Measurements from ENCODE around the gene RASL10A. TPM values are rescaled to one million over a fixed set of nuclear protein-coding genes. Genes with fewer than 3 reads are reported as not detected.

RASL10A gene
- total RNA-seq, 3 donors from 2014 or later, result 1.1 to 2.3 (median 1.4) TPM

- H3K36me3 ChIP-seq (ENCODE audit: low read depth), result peaks cover 4% of the 10 kb centered on the region
- intact Hi-C loops (cut with DNase I, micrococcal nuclease), result no loop called here
- no peak for ATAC-seq
Observed at GRCh38 chr22:29341849-29342127, 26.3 kb upstream of the RASL10A start.

DNA sequence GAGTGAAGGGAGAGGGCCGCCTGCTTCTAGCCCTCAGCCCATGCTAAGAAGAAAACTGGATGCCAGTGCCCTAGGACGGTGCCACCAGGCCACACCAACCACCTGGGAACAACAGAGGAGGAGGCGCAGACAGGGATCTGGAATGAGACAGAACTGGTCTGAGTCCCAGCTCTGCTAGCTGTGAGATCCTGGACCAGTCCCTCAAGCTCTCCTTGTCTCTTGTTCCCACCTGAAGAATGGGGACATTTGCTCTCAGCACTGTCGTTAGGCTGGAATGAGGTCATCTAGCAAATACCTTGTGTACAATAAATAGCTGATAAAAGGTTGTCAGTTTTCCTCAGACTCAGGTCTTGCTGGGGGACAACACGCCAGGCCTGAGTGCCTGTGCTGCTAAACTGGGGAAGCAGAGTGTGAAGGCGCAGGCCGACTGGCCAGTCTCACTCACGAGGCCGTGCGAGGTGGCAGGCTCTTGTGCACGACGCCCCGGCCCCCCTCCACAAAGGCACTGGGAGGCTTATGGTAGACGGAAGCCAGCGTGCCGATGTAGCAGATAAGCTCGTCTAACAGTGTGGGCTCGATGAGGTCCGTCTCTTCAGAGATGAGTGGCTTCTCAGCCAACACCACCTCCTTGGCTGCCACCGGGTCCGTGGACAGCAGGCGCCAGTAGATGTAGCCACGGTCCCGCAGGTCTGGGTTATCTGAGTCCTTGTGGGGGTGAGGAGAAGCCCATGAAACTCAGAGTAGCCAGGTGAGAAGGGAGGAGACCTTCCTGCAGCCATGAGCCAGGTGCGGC lies 25.8 kb upstream of the RASL10A start:
- Histone ChIP-seq H3K9me3 (no peaks in the 10 kb centered on the region), H3K4me1 (ENCODE audit: low read depth) (no peaks in the 10 kb centered on the region), H3K4me3 (no peak overlapping the region), H3K36me3 (ENCODE audit: low read depth) (peaks cover 4% of the 10 kb centered on the region)
- intact Hi-C loops (cut with DNase I, micrococcal nuclease), result no loop called here
- TF ChIP-seq CTCF (IDR thresholded peaks at IDR 0.05), result no peak
- no peak for ATAC-seq
- no peak for DNase-seq

More at GRCh38 chr22:29341849-29342127, 26.3 kb upstream of the RASL10A start:
- no peak for TF ChIP-seq CTCF (IDR thresholded peaks at IDR 0.05)
- Histone ChIP-seq H3K4me1 (ENCODE audit: low read depth) (no peaks in the 10 kb centered on the region), H3K4me3 (no peak overlapping the region), H3K9me3 (no peaks in the 10 kb centered on the region)
- DNase-seq, result no peak

GRCh38 chr22:29340566-29340965 lies 25.1 kb upstream of the RASL10A start:
- H3K4me1 ChIP-seq (ENCODE audit: low read depth), result no peaks in the 10 kb centered on the region
- H3K4me3 ChIP-seq, result no peak overlapping the region
- peaks cover 4% of the 10 kb centered on the region for H3K36me3 ChIP-seq (ENCODE audit: low read depth)
- ATAC-seq (no peak), DNase-seq (no peak)
- H3K9me3 ChIP-seq, result no peaks in the 10 kb centered on the region
- TF ChIP-seq CTCF (IDR thresholded peaks at IDR 0.05), result no peak
- intact Hi-C loops (cut with DNase I, micrococcal nuclease), result no loop called here

GRCh38 chr22:29339381-29340235 lies 24.1 kb upstream of the RASL10A start:
- Histone ChIP-seq H3K4me3 (no peak overlapping the region), H3K36me3 (ENCODE audit: low read depth) (peaks cover 4% of the 10 kb centered on the region), H3K4me1 (ENCODE audit: low read depth) (no peaks in the 10 kb centered on the region), H3K9me3 (no peaks in the 10 kb centered on the region)
- ATAC-seq (no peak), DNase-seq (peak in 1 of 3 donors; percentile 35)
- no peak for TF ChIP-seq CTCF (IDR thresholded peaks at IDR 0.05)
- intact Hi-C loops (cut with DNase I, micrococcal nuclease), result no loop called here

DNA sequence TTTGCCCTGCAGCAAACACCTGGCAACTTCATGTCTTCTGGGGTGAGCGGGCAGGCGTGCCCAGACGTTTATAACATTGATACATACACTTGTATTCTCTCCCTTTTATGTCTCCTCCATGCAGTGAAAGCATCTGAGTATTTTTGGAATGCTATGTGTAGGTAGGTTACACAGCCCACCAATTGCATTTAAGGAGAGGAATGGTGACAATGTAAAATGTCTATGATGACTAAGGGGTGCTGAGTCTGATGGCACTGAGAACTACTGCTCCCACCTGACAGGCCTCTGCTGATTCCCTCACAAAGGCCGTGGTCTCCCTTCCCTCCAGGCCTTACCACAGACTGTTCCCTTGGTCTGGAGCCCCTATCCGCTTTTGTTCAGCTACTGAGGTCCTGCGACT lies 22.9 kb upstream of the RASL10A start:
- no peak for TF ChIP-seq CTCF (IDR thresholded peaks at IDR 0.05)
- intact Hi-C loops (cut with DNase I, micrococcal nuclease), result no loop called here
- Histone ChIP-seq H3K4me1 (ENCODE audit: low read depth) (no peaks in the 10 kb centered on the region), H3K4me3 (no peak overlapping the region), H3K9me3 (no peaks in the 10 kb centered on the region), H3K36me3 (ENCODE audit: low read depth) (peaks cover 4% of the 10 kb centered on the region)
- DNase-seq, result no peak
- no peak for ATAC-seq

Data from mucosa of descending colon (tissue), 3 donors.